HG03135 (cell line): ENCODE results near the gene PGRMC2.

ENCODE experiments used
- ATAC-seq: cut with Tn5 transposase; IDR thresholded peaks from one replicate; pipeline ENCODE4 v1.9.1; 2021; ENCODE audit warnings: mild to moderate bottlenecking, moderate library complexity; ENCODE audit not compliant: unreplicated experiment

The PGRMC2 gene

DNA sequence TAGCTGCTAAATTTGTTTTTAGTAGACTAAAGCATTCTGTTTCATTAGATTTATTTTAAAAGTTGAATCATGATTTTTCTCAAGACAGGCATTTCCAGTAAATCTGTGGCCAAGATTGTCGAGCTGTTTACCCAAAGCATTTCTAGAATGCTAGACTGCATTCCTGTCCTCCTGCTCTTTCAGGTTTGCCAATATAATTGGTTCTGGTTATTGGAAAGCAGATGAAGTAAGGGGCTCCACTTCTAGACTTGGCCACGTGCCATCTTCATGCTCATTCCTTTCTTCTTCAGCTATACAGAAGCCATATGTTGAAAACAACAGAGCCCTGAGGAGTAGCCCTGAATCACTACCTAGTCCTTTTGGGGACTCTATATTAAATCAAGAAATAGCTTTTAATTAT lies 62.5 kb downstream of the PGRMC2 start:
- ATAC-seq: no peak

DNA sequence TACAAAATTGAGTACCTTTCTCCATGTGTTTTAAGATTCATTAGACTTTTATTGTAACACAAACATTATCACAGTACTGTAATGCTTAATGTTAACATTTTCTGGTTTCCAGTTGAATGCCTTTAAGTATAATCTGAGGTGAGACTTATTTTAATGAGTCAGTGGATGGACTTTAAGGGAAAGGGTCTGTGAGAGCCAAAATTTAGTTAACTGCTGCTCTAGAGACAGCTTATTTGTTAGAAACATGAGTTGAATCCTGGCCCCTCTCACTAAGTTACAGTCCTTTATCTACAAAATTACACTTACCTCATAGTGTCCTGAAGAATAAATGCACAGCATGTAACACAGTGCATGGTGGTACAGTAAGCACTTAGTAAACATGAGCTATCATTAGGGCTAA lies 66.0 kb downstream of the PGRMC2 start:
- ATAC-seq: no peak

- peak; percentile 81 for ATAC-seq
Observed at GRCh38 chr4:128220286-128221235, 67.1 kb downstream of the PGRMC2 start.
